Measurements from ENCODE around the gene SFT2D1.

SFT2D1 gene

DNA sequence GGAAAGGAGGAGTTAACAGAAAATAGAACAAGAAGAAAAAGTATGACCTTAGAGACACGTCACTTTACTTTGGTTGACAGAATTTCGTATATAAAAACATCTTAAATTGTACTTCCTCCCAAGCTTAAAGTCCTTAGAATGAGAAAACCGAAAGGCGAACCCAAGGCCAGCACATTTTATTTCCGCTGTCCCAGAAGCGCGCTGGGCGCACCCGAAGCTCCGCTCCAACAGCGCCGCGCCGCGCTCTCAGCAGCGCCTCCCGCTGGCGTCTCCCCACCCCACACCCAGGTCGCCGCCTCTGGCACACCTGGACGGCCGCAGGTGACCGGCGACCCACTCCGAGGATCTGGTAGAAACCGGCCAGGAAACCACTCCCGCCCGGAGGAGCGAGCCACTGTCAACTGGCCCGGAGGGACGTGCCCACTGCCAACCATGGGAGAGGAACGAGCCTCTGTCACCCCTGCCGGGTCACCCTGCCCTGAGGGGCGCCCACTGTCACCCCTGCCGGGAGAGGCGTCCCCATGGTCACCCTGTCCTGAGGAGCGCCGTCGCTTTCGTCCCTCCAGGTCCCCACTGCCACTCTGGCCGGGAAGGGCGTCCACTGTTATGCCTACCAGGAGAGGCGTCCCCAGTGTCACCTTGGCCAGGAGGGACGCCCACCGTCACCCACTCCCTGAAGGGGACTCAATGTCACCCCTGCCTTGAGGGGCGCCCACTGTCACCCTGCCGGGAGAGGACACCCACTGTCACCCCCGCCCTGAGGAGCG, 39.6 kb upstream of the SFT2D1 start:
- no CpG with 5 or more reads among the region's 49 CpGs for WGBS (ENCODE audit: insufficient coverage, insufficient read length)
- Histone ChIP-seq H3K27ac (ENCODE audit: low read length) (no peak overlapping the region), H3K36me3 (ENCODE audit: control insufficient read depth, insufficient read depth, low read length) (no peaks in the 10 kb centered on the region), H3K27me3 (ENCODE audit: control insufficient read depth, insufficient read depth, low read length) (no peaks in the 10 kb centered on the region), H3K4me3 (ENCODE audit: low read length) (peak overlapping the region; percentile 88; the same call in 1 of the 2 replicates), H3K4me1 (ENCODE audit: control insufficient read depth, insufficient read depth, low read length) (peaks cover 2% of the 10 kb centered on the region; the same call in 1 of the 2 replicates), H3K9me3 (ENCODE audit: control insufficient read depth, insufficient read depth, low read length) (no peaks in the 10 kb centered on the region)
- DNase-seq (ENCODE audit: low read depth, low spot score) = peak; percentile 66

DNA sequence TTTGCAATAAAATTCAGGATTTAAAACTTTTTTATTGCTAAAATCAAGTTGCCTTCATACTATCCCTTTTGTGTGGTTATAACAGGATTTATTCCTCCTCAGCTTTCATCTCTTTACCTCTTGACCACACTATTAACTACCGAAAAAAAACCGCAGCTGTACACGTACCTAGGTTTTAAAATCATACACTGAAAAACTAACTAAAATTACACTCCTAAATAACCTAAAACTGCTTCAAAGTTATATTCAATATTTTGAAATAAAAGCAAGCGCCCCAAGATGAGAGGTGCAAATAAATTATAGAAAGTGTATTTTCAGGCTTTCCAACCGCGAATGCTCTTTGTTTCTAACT, 39.0 kb upstream of the SFT2D1 start:
- WGBS (ENCODE audit: insufficient coverage, insufficient read length) = 100% methylated on average over 3 of the region's 6 CpGs
- no peak for DNase-seq (ENCODE audit: low read depth, low spot score)
- H3K27ac ChIP-seq (ENCODE audit: low read length) = no peak overlapping the region

DNA sequence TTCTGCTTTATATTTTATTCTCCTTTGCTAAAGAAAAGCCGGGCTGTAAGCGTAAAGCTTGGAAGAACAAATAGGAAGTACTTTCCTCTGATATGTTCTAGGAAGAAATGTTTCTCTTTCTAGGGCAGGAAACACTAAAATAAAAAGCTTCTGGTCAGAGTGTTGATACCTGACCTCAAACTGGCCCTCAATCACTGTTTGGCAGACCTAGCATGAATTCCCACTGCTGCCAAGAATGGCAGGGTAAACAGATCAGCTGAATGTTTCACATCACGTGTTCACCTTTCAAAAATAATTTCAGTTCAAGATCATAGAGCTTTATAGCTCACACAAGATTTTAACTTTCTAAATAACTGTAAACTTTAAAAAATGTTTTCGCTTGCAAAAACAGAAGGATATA, 37.5 kb upstream of the SFT2D1 start:
- Histone ChIP-seq H3K27ac (ENCODE audit: low read length) (no peak overlapping the region), H3K4me1 (ENCODE audit: control insufficient read depth, insufficient read depth, low read length) (peaks cover 2% of the 10 kb centered on the region; the same call in 1 of the 2 replicates), H3K36me3 (ENCODE audit: control insufficient read depth, insufficient read depth, low read length) (no peaks in the 10 kb centered on the region), H3K4me3 (ENCODE audit: low read length) (no peak overlapping the region), H3K9me3 (ENCODE audit: control insufficient read depth, insufficient read depth, low read length) (no peaks in the 10 kb centered on the region), H3K27me3 (ENCODE audit: control insufficient read depth, insufficient read depth, low read length) (no peaks in the 10 kb centered on the region)
- no CpG with 5 or more reads among the region's 4 CpGs for WGBS (ENCODE audit: insufficient coverage, insufficient read length)
- DNase-seq (ENCODE audit: low read depth, low spot score) = no peak

More for the DNA sequence above, 39.0 kb upstream of the SFT2D1 start:
- H3K4me3 ChIP-seq (ENCODE audit: low read length) = peak overlapping the region; percentile 88; the same call in 1 of the 2 replicates
- no peaks in the 10 kb centered on the region for H3K36me3 ChIP-seq (ENCODE audit: control insufficient read depth, insufficient read depth, low read length)
- H3K27me3 ChIP-seq (ENCODE audit: control insufficient read depth, insufficient read depth, low read length) = no peaks in the 10 kb centered on the region
- peaks cover 2% of the 10 kb centered on the region; the same call in 1 of the 2 replicates for H3K4me1 ChIP-seq (ENCODE audit: control insufficient read depth, insufficient read depth, low read length)
- no peaks in the 10 kb centered on the region for H3K9me3 ChIP-seq (ENCODE audit: control insufficient read depth, insufficient read depth, low read length)

DNA sequence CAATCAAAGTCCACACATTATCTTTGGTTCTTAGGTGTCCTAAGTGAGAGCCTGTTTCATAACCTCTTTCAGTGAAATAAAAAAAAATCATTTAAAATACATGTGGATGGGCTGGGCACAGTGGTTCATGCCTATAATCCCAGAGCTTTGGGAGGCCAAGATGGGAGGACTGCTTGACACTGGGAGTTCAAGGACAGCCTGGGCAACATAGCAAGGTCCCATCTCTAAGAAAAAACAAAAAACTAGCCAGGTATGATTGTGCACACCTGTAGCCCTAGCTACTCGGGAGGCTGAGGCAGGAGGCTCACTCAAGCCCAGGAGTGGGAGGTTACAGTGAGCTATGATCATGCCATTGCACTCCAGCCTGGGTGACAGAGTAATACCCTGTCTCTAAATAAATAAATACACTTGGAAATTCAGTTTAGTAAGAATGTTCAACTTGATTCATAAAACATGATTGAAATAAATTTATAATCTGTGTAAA, 36.8 kb upstream of the SFT2D1 start:
- Histone ChIP-seq H3K4me1 (ENCODE audit: control insufficient read depth, insufficient read depth, low read length) (peaks cover 2% of the 10 kb centered on the region; the same call in 1 of the 2 replicates), H3K27ac (ENCODE audit: low read length) (no peak overlapping the region), H3K9me3 (ENCODE audit: control insufficient read depth, insufficient read depth, low read length) (no peaks in the 10 kb centered on the region), H3K36me3 (ENCODE audit: control insufficient read depth, insufficient read depth, low read length) (no peaks in the 10 kb centered on the region), H3K27me3 (ENCODE audit: control insufficient read depth, insufficient read depth, low read length) (no peaks in the 10 kb centered on the region), H3K4me3 (ENCODE audit: low read length) (no peak overlapping the region)
- WGBS (ENCODE audit: insufficient coverage, insufficient read length) = no CpG with 5 or more reads among the region's 1 CpG
- no peak for DNase-seq (ENCODE audit: low read depth, low spot score)

DNA sequence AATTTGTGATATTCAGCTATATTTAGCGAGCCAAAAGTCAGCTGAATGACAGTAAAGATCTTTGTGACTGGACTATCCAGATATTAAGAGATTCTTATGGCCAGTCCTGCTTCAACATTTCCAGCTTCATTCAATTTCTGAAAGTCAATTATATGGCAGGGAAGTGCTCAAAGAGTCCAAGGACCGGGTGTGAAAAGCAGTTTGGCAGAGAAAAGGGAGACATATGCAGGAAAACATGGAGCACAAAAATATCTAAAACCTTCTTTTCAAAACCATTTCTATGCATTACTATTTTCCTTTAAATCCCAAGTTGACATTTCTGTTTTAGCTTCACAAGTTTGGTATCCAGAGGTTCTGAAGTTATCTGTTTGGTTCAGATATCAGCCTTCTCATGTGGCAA, 35.4 kb upstream of the SFT2D1 start:
- no peaks in the 10 kb centered on the region for H3K27me3 ChIP-seq (ENCODE audit: control insufficient read depth, insufficient read depth, low read length)
- no CpG with 5 or more reads among the region's 2 CpGs for WGBS (ENCODE audit: insufficient coverage, insufficient read length)
- no peak overlapping the region for H3K27ac ChIP-seq (ENCODE audit: low read length)
- H3K36me3 ChIP-seq (ENCODE audit: control insufficient read depth, insufficient read depth, low read length) = no peaks in the 10 kb centered on the region
- no peak overlapping the region for H3K4me3 ChIP-seq (ENCODE audit: low read length)
- DNase-seq (ENCODE audit: low read depth, low spot score) = no peak
- H3K4me1 ChIP-seq (ENCODE audit: control insufficient read depth, insufficient read depth, low read length) = peaks cover 2% of the 10 kb centered on the region; the same call in 1 of the 2 replicates
- H3K9me3 ChIP-seq (ENCODE audit: control insufficient read depth, insufficient read depth, low read length) = no peaks in the 10 kb centered on the region

DNA sequence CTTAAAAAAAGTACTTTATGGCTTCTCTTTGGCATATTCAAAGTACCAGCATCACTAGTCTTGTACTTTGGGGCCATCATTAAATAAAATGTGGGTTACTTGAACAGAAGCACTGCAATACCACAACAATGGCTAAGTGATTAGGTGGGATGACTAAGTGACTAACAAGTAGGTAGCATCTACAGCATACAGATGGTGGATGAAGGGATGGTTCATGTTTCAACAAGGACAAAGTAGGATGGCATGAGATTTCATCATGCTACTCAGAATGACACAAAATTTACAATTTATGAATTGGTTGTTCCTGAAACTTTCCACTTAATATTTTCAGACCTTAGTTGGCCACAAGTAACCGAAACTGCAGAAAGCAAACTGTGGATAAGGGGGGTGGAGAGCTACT, 32.7 kb upstream of the SFT2D1 start:
- no peak for DNase-seq (ENCODE audit: low read depth, low spot score)
- Histone ChIP-seq H3K9me3 (ENCODE audit: control insufficient read depth, insufficient read depth, low read length) (no peaks in the 10 kb centered on the region), H3K36me3 (ENCODE audit: control insufficient read depth, insufficient read depth, low read length) (no peaks in the 10 kb centered on the region), H3K27ac (ENCODE audit: low read length) (no peak overlapping the region), H3K4me1 (ENCODE audit: control insufficient read depth, insufficient read depth, low read length) (no peaks in the 10 kb centered on the region), H3K27me3 (ENCODE audit: control insufficient read depth, insufficient read depth, low read length) (no peaks in the 10 kb centered on the region), H3K4me3 (ENCODE audit: low read length) (no peak overlapping the region)
- WGBS (ENCODE audit: insufficient coverage, insufficient read length) = no CpG with 5 or more reads among the region's 1 CpG

DNA sequence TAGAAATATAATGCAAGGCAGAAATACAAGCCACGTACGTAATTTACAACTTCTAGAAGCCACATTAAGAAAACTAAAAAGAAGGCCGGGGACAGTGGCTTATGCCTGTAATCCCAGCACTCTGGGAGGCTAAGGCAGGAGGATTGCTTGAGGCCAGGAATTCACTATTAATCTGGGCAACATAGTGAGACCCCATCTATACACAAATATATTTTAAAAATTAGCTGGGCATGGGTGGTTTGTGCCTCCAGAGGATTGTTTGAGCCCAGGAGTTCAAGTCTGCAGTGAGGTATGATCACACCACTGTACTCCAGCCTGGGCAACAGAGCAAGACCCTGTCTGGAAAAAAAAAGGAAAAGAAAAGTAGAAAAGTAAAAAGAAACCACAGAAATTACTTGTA, 28.1 kb upstream of the SFT2D1 start:
- no peak for DNase-seq (ENCODE audit: low read depth, low spot score)
- Histone ChIP-seq H3K36me3 (ENCODE audit: control insufficient read depth, insufficient read depth, low read length) (no peaks in the 10 kb centered on the region), H3K9me3 (ENCODE audit: control insufficient read depth, insufficient read depth, low read length) (no peaks in the 10 kb centered on the region), H3K27me3 (ENCODE audit: control insufficient read depth, insufficient read depth, low read length) (no peaks in the 10 kb centered on the region), H3K4me1 (ENCODE audit: control insufficient read depth, insufficient read depth, low read length) (peaks cover 2% of the 10 kb centered on the region; the same call in 1 of the 2 replicates), H3K4me3 (ENCODE audit: low read length) (no peak overlapping the region), H3K27ac (ENCODE audit: low read length) (no peak overlapping the region)
- WGBS (ENCODE audit: insufficient coverage, insufficient read length) = no CpG with 5 or more reads among the region's 3 CpGs

DNA sequence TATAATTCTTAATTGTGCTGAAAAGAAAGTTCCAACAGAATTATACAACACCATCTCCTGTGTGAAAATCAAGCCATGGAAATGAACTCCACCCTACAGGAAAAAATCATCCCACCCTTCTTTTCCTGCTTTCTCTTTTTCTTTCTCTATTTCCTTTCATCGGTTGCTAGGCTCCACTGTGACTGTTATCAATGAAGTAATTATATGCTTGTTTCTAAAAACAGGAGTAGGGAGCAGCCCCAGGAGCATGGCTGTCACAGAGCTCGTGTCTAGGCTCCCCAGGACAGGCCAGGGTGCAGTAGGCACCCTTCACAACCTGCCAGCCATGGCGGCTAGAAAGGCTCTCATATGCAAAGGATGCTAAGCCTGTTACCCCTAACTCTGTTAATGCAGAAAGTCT, 27.4 kb upstream of the SFT2D1 start:
- WGBS (ENCODE audit: insufficient coverage, insufficient read length) = no CpG with 5 or more reads among the region's 3 CpGs
- Histone ChIP-seq H3K27me3 (ENCODE audit: control insufficient read depth, insufficient read depth, low read length) (no peaks in the 10 kb centered on the region), H3K4me1 (ENCODE audit: control insufficient read depth, insufficient read depth, low read length) (peaks cover 2% of the 10 kb centered on the region; the same call in 1 of the 2 replicates), H3K9me3 (ENCODE audit: control insufficient read depth, insufficient read depth, low read length) (no peaks in the 10 kb centered on the region), H3K27ac (ENCODE audit: low read length) (no peak overlapping the region), H3K4me3 (ENCODE audit: low read length) (no peak overlapping the region), H3K36me3 (ENCODE audit: control insufficient read depth, insufficient read depth, low read length) (no peaks in the 10 kb centered on the region)
- DNase-seq (ENCODE audit: low read depth, low spot score) = no peak

DNA sequence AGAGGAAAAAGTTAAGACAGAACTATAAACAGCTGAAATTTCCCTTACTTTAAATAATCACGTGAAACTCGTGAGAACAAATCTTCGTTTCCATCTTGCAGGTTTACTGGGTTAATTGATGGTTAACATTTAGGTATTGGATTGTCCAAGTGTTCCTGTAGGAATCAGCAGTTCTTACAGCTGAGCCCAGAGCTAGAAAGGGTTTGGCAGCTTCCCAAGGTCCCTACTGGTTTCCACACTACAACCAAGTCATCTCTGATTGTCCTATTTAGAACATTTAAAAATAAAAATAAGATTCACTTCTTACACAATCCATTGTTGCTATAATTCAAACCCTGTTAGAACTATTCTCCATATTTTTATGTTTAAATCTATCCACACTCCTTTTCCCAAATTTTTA, 24.6 kb upstream of the SFT2D1 start:
- no CpG with 5 or more reads among the region's 3 CpGs for WGBS (ENCODE audit: insufficient coverage, insufficient read length)
- no peaks in the 10 kb centered on the region for H3K9me3 ChIP-seq (ENCODE audit: control insufficient read depth, insufficient read depth, low read length)
- H3K27me3 ChIP-seq (ENCODE audit: control insufficient read depth, insufficient read depth, low read length) = no peaks in the 10 kb centered on the region
- no peak overlapping the region for H3K4me3 ChIP-seq (ENCODE audit: low read length)
- no peak for DNase-seq (ENCODE audit: low read depth, low spot score)
- H3K4me1 ChIP-seq (ENCODE audit: control insufficient read depth, insufficient read depth, low read length) = peaks cover 2% of the 10 kb centered on the region; the same call in 1 of the 2 replicates
- no peak overlapping the region for H3K27ac ChIP-seq (ENCODE audit: low read length)
- H3K36me3 ChIP-seq (ENCODE audit: control insufficient read depth, insufficient read depth, low read length) = no peaks in the 10 kb centered on the region

DNA sequence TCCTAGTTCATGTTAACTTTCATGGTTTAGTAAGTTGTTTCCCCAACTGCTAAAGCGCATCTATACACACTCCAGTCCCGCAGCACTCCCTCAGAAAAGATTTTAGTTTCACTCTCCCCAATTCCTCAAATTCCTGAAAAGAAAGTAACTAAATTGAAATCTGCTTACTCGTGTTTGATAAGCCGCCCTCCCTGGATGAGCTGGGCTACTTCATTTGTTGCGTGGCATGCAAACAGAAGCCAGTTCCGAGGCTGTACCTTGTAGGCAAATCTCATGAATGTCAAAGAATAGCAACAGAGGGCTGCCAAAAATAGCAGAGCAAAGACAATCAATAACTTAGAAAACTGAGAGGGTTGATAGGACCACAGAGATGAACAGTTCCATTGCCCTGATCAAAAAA, 23.5 kb upstream of the SFT2D1 start:
- peaks cover 3% of the 10 kb centered on the region; the same call in 1 of the 2 replicates for H3K4me1 ChIP-seq (ENCODE audit: control insufficient read depth, insufficient read depth, low read length)
- WGBS (ENCODE audit: insufficient coverage, insufficient read length) = no CpG with 5 or more reads among the region's 6 CpGs
- no peaks in the 10 kb centered on the region for H3K36me3 ChIP-seq (ENCODE audit: control insufficient read depth, insufficient read depth, low read length)
- no peak overlapping the region for H3K27ac ChIP-seq (ENCODE audit: low read length)
- no peak for DNase-seq (ENCODE audit: low read depth, low spot score)
- no peak overlapping the region for H3K4me3 ChIP-seq (ENCODE audit: low read length)
- no peaks in the 10 kb centered on the region for H3K27me3 ChIP-seq (ENCODE audit: control insufficient read depth, insufficient read depth, low read length)
- no peaks in the 10 kb centered on the region for H3K9me3 ChIP-seq (ENCODE audit: control insufficient read depth, insufficient read depth, low read length)

DNA sequence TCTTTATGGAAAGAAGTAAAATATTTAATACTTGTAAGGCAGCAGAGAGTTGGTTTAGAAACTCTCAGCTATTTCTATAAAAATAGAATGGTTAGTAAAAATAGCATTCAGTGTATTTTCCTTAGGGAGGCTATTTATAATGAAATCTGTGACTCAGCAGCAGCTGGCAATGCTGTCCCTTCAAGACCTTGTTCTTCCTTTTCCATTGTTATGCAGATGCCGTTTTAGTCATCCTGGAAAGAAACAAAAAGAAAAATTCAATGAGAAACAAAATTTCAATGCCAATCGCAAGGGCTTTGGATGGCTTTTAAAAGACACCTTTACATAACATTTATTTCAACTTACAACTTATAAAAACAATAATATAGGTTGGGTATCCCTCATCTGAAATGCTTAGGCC, 22.9 kb upstream of the SFT2D1 start:
- H3K9me3 ChIP-seq (ENCODE audit: control insufficient read depth, insufficient read depth, low read length) = no peaks in the 10 kb centered on the region
- DNase-seq (ENCODE audit: low read depth, low spot score) = no peak
- WGBS (ENCODE audit: insufficient coverage, insufficient read length) = no CpG with 5 or more reads among the region's 2 CpGs
- H3K4me3 ChIP-seq (ENCODE audit: low read length) = no peak overlapping the region
- H3K36me3 ChIP-seq (ENCODE audit: control insufficient read depth, insufficient read depth, low read length) = no peaks in the 10 kb centered on the region
- peaks cover 5% of the 10 kb centered on the region; the same call in 1 of the 2 replicates for H3K4me1 ChIP-seq (ENCODE audit: control insufficient read depth, insufficient read depth, low read length)
- no peak overlapping the region for H3K27ac ChIP-seq (ENCODE audit: low read length)
- H3K27me3 ChIP-seq (ENCODE audit: control insufficient read depth, insufficient read depth, low read length) = no peaks in the 10 kb centered on the region

Measured in iPS DF 6.9 (cell line).